HUES6 (cell line): Measurements from ENCODE around the gene CD1B.
"Not testable (repeated sequence)": the region's sequence is repeated elsewhere in the genome, so short reads cannot be mapped to it uniquely, and the experiment has no call there.

Source experiments
- H3K27ac ChIP-seq: 2 replicates; pipeline ENCODE4 v1.7.0; 2013; ENCODE audit warnings: low read depth, mild to moderate bottlenecking, low read length, inconsistent platforms
- H3K27me3 ChIP-seq: 2 replicates; pipeline ENCODE4 v1.6.1; 2013; ENCODE audit warnings: low read length; ENCODE audit not compliant: control insufficient read depth, insufficient read depth
- H3K36me3 ChIP-seq: 2 replicates; pipeline ENCODE4 v1.6.1; 2013; ENCODE audit warnings: low read length; ENCODE audit not compliant: control insufficient read depth, insufficient read depth
- H3K4me1 ChIP-seq: 2 replicates; pipeline ENCODE4 v1.6.1; 2013; ENCODE audit warnings: low read length; ENCODE audit not compliant: control insufficient read depth, insufficient read depth
- H3K4me3 ChIP-seq: 2 replicates; pipeline ENCODE4 v1.5.1; 2013; ENCODE audit warnings: low read depth, low read length
- H3K9ac ChIP-seq: one replicate; pipeline ENCODE4 v1.6.1; 2013; ENCODE audit warnings: mild to moderate bottlenecking, low read length
- H3K9me3 ChIP-seq: 2 replicates; pipeline ENCODE4 v1.6.1; 2013; ENCODE audit warnings: low read depth, low read length; ENCODE audit not compliant: control insufficient read depth, insufficient read depth

CD1B gene

GRCh38 chr1:158331481-158332150 is at the start of gene CD1B:
Gene CD1B (minus strand): TSS chr1:158331531. CDS start chr1:158331423, 108 bp downstream.
- H3K27me3 ChIP-seq, result no peaks in the 10 kb centered on the region
- no peaks in the 10 kb centered on the region for H3K9me3 ChIP-seq
- H3K36me3 ChIP-seq, result no peaks in the 10 kb centered on the region
- H3K27ac ChIP-seq, result no peak within 1 kb of the TSS
- no peak within 1 kb of the TSS for H3K4me3 ChIP-seq
- no peak within 1 kb of the TSS for H3K9ac ChIP-seq
- no peaks in the 10 kb centered on the region for H3K4me1 ChIP-seq

GRCh38 chr1:158374860-158375259 is 43.5 kb upstream of the CD1B start:
- Histone ChIP-seq H3K27ac (no peak overlapping the region), H3K9me3 (no peaks in the 10 kb centered on the region), H3K4me1 (no peaks in the 10 kb centered on the region), H3K4me3 (no peak overlapping the region), H3K9ac (no peak overlapping the region), H3K27me3 (no peaks in the 10 kb centered on the region), H3K36me3 (no peaks in the 10 kb centered on the region)

GRCh38 chr1:158374101-158374500 is 42.8 kb upstream of the CD1B start:
- not testable (repeated sequence) for H3K27me3 ChIP-seq, H3K9me3 ChIP-seq, H3K9ac ChIP-seq, H3K36me3 ChIP-seq, H3K4me1 ChIP-seq, H3K4me3 ChIP-seq, H3K27ac ChIP-seq

GRCh38 chr1:158371188-158371953 is 40.0 kb upstream of the CD1B start:
- Histone ChIP-seq H3K4me3 (no peak overlapping the region), H3K27me3 (no peaks in the 10 kb centered on the region), H3K9ac (no peak overlapping the region), H3K36me3 (no peaks in the 10 kb centered on the region), H3K9me3 (no peaks in the 10 kb centered on the region), H3K4me1 (no peaks in the 10 kb centered on the region), H3K27ac (no peak overlapping the region)

GRCh38 chr1:158366783-158367182 is 35.5 kb upstream of the CD1B start:
- Histone ChIP-seq H3K9me3 (no peaks in the 10 kb centered on the region), H3K27me3 (no peaks in the 10 kb centered on the region), H3K4me1 (no peaks in the 10 kb centered on the region), H3K36me3 (no peaks in the 10 kb centered on the region), H3K9ac (no peak overlapping the region), H3K4me3 (no peak overlapping the region), H3K27ac (no peak overlapping the region)

- H3K9ac ChIP-seq, result no peak overlapping the region
- H3K9me3 ChIP-seq, result no peaks in the 10 kb centered on the region
- H3K27ac ChIP-seq, result no peak overlapping the region
- H3K27me3 ChIP-seq, result no peaks in the 10 kb centered on the region
- H3K36me3 ChIP-seq, result no peaks in the 10 kb centered on the region
- no peak overlapping the region for H3K4me3 ChIP-seq
- no peaks in the 10 kb centered on the region for H3K4me1 ChIP-seq
Observed at GRCh38 chr1:158362941-158363340, 31.6 kb upstream of the CD1B start.

GRCh38 chr1:158362482-158362881 is 31.2 kb upstream of the CD1B start:
- no peaks in the 10 kb centered on the region for H3K36me3 ChIP-seq
- no peaks in the 10 kb centered on the region for H3K9me3 ChIP-seq
- no peaks in the 10 kb centered on the region for H3K27me3 ChIP-seq
- H3K4me1 ChIP-seq, result no peaks in the 10 kb centered on the region
- no peak overlapping the region for H3K27ac ChIP-seq
- no peak overlapping the region for H3K4me3 ChIP-seq
- no peak overlapping the region for H3K9ac ChIP-seq

- no peak overlapping the region for H3K4me3 ChIP-seq
- no peaks in the 10 kb centered on the region for H3K36me3 ChIP-seq
- H3K9me3 ChIP-seq, result no peaks in the 10 kb centered on the region
- H3K27ac ChIP-seq, result no peak overlapping the region
- H3K9ac ChIP-seq, result no peak overlapping the region
- H3K4me1 ChIP-seq, result no peaks in the 10 kb centered on the region
- H3K27me3 ChIP-seq, result no peaks in the 10 kb centered on the region
Observed at GRCh38 chr1:158357441-158357840, 26.1 kb upstream of the CD1B start.

- no peaks in the 10 kb centered on the region for H3K36me3 ChIP-seq
- H3K27ac ChIP-seq, result no peak overlapping the region
- no peaks in the 10 kb centered on the region for H3K9me3 ChIP-seq
- no peak overlapping the region for H3K9ac ChIP-seq
- no peak overlapping the region for H3K4me3 ChIP-seq
- no peaks in the 10 kb centered on the region for H3K4me1 ChIP-seq
- no peaks in the 10 kb centered on the region for H3K27me3 ChIP-seq
Observed at GRCh38 chr1:158356616-158357015, 25.3 kb upstream of the CD1B start.

- Histone ChIP-seq H3K36me3 (no peaks in the 10 kb centered on the region), H3K9me3 (no peaks in the 10 kb centered on the region), H3K4me3 (no peak overlapping the region), H3K9ac (no peak overlapping the region), H3K27me3 (no peaks in the 10 kb centered on the region), H3K4me1 (no peaks in the 10 kb centered on the region), H3K27ac (no peak overlapping the region)
Observed at GRCh38 chr1:158355773-158356285, 24.5 kb upstream of the CD1B start.

- no peak overlapping the region for H3K27ac ChIP-seq
- no peaks in the 10 kb centered on the region for H3K27me3 ChIP-seq
- H3K9me3 ChIP-seq, result no peaks in the 10 kb centered on the region
- H3K9ac ChIP-seq, result no peak overlapping the region
- H3K36me3 ChIP-seq, result no peaks in the 10 kb centered on the region
- H3K4me1 ChIP-seq, result no peaks in the 10 kb centered on the region
- H3K4me3 ChIP-seq, result no peak overlapping the region
Observed at GRCh38 chr1:158354255-158354654, 22.9 kb upstream of the CD1B start.
